Measurements from ENCODE around the gene ANO6.

DNA sequence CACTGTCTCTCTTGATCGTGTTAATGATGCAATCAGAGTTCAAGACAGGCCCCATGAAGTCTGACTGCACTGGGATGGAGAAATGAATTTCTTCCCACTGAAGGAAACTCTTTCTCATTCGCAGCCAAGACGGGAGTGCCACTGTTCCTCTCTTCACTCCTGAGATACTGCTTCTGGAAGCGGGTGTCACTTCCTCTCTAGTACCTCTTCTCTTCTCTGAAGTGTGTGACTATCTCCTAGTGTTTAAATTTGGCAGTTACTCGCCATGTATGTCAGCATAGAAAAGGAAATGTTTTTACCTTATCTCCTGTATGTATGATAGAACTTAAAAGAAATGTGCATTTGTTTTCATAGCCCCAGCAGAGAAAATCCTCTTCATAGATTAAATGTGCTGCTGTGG is 215.2 kb downstream of the ANO6 start:
- TF ChIP-seq, protein P1, sequence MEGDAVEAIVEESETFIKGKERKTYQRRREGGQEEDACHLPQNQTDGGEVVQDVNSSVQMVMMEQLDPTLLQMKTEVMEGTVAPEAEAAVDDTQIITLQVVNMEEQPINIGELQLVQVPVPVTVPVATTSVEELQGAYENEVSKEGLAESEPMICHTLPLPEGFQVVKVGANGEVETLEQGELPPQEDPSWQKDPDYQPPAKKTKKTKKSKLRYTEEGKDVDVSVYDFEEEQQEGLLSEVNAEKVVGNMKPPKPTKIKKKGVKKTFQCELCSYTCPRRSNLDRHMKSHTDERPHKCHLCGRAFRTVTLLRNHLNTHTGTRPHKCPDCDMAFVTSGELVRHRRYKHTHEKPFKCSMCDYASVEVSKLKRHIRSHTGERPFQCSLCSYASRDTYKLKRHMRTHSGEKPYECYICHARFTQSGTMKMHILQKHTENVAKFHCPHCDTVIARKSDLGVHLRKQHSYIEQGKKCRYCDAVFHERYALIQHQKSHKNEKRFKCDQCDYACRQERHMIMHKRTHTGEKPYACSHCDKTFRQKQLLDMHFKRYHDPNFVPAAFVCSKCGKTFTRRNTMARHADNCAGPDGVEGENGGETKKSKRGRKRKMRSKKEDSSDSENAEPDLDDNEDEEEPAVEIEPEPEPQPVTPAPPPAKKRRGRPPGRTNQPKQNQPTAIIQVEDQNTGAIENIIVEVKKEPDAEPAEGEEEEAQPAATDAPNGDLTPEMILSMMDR (conservative IDR thresholded peaks at IDR 0.05 in 1 of 2, IDR thresholded peaks at IDR 0.05 in 1 of 2; ENCODE audit: extremely low read depth in 1 of 2, insufficient read depth in 1 of 2, low read depth in 1 of 2, low read length in 2 of 2): no peak
- TF ChIP-seq EZH2 (IDR thresholded peaks at IDR 0.05; ENCODE audit: borderline replicate concordance, low read length): no peak

Measured in mammary epithelial cell (primary cell).